HepG2 (cell line): ENCODE data around the gene UBTF. TPM values are rescaled to one million over a fixed set of nuclear protein-coding genes. Genes with fewer than 3 reads are reported as not detected.
A peak's percentile ranks its signal among the peaks of the same experiment; 100 is the strongest.

Experiments used
- ARNTL ChIP-seq: sonication (generic); formaldehyde crosslinking; IDR thresholded peaks from 2 replicates; pipeline ENCODE4 v1.4.0; 2020; ENCODE audit warnings: mild to moderate bottlenecking, missing genetic modification reagents
- CHCHD3 ChIP-seq: sonication (generic); formaldehyde crosslinking; IDR thresholded peaks from 2 replicates; pipeline ENCODE4 v1.8.0; 2022; ENCODE audit warnings: mild to moderate bottlenecking, missing genetic modification reagents, moderate library complexity
- FOXA3 ChIP-seq: IDR thresholded peaks from 2 replicates; pipeline ENCODE4 v1.6.1; 2016; ENCODE audit warnings: missing genetic modification reagents, missing compliant biosample characterization
- GATAD2A ChIP-seq: IDR thresholded peaks from 2 replicates; pipeline ENCODE4 v1.6.1; 2016
- HNRNPK ChIP-seq: fragments of 200-400 bp; formaldehyde crosslinking; IDR thresholded peaks from 2 replicates; pipeline ENCODE4 v1.6.1; 2018; ENCODE audit warnings: low read length, low read depth, moderate library complexity, mild to moderate bottlenecking; ENCODE audit not compliant: poor library complexity, severe bottlenecking
- HNRNPL ChIP-seq: fragments of 200-400 bp; formaldehyde crosslinking; IDR thresholded peaks from 2 replicates; pipeline ENCODE4 v1.6.1; 2017; ENCODE audit warnings: mild to moderate bottlenecking, low read depth, low read length
- HNRNPLL ChIP-seq: fragments of 200-400 bp; formaldehyde crosslinking; IDR thresholded peaks from 2 replicates; pipeline ENCODE4 v1.6.1; 2017; ENCODE audit warnings: mild to moderate bottlenecking, low read depth, low read length; ENCODE audit not compliant: poor library complexity, severe bottlenecking
- HOXA5 ChIP-seq: sonication (generic); formaldehyde crosslinking; IDR thresholded peaks from 2 replicates; pipeline ENCODE4 v1.4.0; 2020; ENCODE audit warnings: missing genetic modification reagents
- KAT8 ChIP-seq: IDR thresholded peaks from 2 replicates; pipeline ENCODE4 v1.6.1; 2016; ENCODE audit warnings: missing genetic modification reagents, missing compliant biosample characterization
- KDM2A ChIP-seq: sonication (generic); formaldehyde crosslinking; IDR thresholded peaks from 2 replicates; pipeline ENCODE4 v1.4.0; 2020; ENCODE audit warnings: low read depth, missing genetic modification reagents, borderline replicate concordance
- MXI1 ChIP-seq: IDR thresholded peaks from 3 replicates; pipeline ENCODE4 v1.6.1; 2012; ENCODE audit warnings: low read depth, low read length, inconsistent platforms, borderline replicate concordance
- NONO ChIP-seq, 2 experiments: fragments of 450-650 bp in 1 of 2; sonication (generic) in 1 of 2; formaldehyde crosslinking in 1 of 2; IDR thresholded peaks in 1 of 2; conservative IDR thresholded peaks in 1 of 2; 2 replicates each; pipeline versions ENCODE4 v1.6.1 to v1.8.0; 2017 to 2022; ENCODE audit warnings: mild to moderate bottlenecking in 1 of 2, missing genetic modification reagents in 1 of 2, moderate library complexity in 1 of 2
- U2AF2 ChIP-seq: fragments of 200-400 bp; formaldehyde crosslinking; IDR thresholded peaks from 2 replicates; pipeline ENCODE4 v1.6.1; 2017; ENCODE audit warnings: low read depth, mild to moderate bottlenecking, low read length
- YY1 ChIP-seq: IDR thresholded peaks from 2 replicates; pipeline ENCODE4 v1.6.1; 2011; ENCODE audit warnings: low read length, low read depth, moderate library complexity, mild to moderate bottlenecking; ENCODE audit not compliant: insufficient read depth, insufficient replicate concordance
- ZBTB26 ChIP-seq: IDR thresholded peaks from 2 replicates; pipeline ENCODE4 v1.6.1; 2016; ENCODE audit warnings: missing compliant biosample characterization, missing genetic modification reagents, borderline replicate concordance
- ZFP37 ChIP-seq: sonication (generic); formaldehyde crosslinking; IDR thresholded peaks from 2 replicates; pipeline ENCODE4 v1.4.0; 2020; ENCODE audit warnings: missing genetic modification reagents, borderline replicate concordance
- ZNF337 ChIP-seq: sonication (generic); formaldehyde crosslinking; IDR thresholded peaks from 2 replicates; pipeline ENCODE4 v1.5.1; 2020; ENCODE audit warnings: missing genetic modification reagents, low read depth, mild to moderate bottlenecking, borderline replicate concordance
- ZNF746 ChIP-seq: sonication (generic); formaldehyde crosslinking; IDR thresholded peaks from 2 replicates; pipeline ENCODE4 v1.8.0; 2022; ENCODE audit warnings: mild to moderate bottlenecking, missing genetic modification reagents
- ZNF775 ChIP-seq: sonication (generic); formaldehyde crosslinking; IDR thresholded peaks from 2 replicates; pipeline ENCODE4 v1.4.0; 2020; ENCODE audit warnings: missing genetic modification reagents, mild to moderate bottlenecking, moderate library complexity, borderline replicate concordance
- polyA plus RNA-seq, 8 experiments: library from polyadenylated mRNA; depleted of rRNA in 3 of 8; stranded (reverse) in 7 of 8; unstranded in 1 of 8; fragments of >200 nt; fragmentation: Illumina TruSeq in 4 of 8; extraction: Trizol in 4 of 8; gene quantifications; 2 replicates each; pipeline versions ENCODE4 v1.2.1 to v1.2.3, GENCODE V29; 2011 to 2016; ENCODE audit warnings: low read depth in 4 of 8, missing spikeins in 1 of 8, mixed read lengths in 1 of 8; ENCODE audit not compliant: insufficient read depth in 1 of 8
- total RNA-seq, 5 experiments: library from RNA; depleted of rRNA; stranded (reverse); fragments of >200 nt; fragmentation: Illumina TruSeq; extraction: Trizol; gene quantifications; 2 replicates each; pipeline ENCODE4 v1.2.3, GENCODE V29; 2016; ENCODE audit warnings: low read depth in 1 of 5
- TF ChIP-seq, protein P1 (sequence below): sonication (generic); formaldehyde crosslinking; IDR thresholded peaks from 2 replicates; pipeline ENCODE4 v1.4.0; 2020; ENCODE audit warnings: missing genetic modification reagents, borderline replicate concordance
- TF ChIP-seq, protein P2 (sequence below): sonication (generic); formaldehyde crosslinking; IDR thresholded peaks from 2 replicates; pipeline ENCODE4 v1.5.1; 2020; ENCODE audit warnings: mild to moderate bottlenecking, missing genetic modification reagents, moderate library complexity
- TF ChIP-seq, protein P3 (sequence below): sonication (generic); IDR thresholded peaks from 2 replicates; pipeline ENCODE4 v1.6.1; 2016; ENCODE audit warnings: low read depth, borderline replicate concordance
- TF ChIP-seq, protein P4 (sequence below): sonication (generic); formaldehyde crosslinking; IDR thresholded peaks from 2 replicates; pipeline ENCODE4 v1.4.0; 2020; ENCODE audit warnings: missing genetic modification reagents

The UBTF gene
- total and polyA plus RNA-seq, 2 of the 13 experiments (the other 11 are each of a cell fraction or from before 2014, with no cell fraction given): 15.2 to 60.9 TPM

- TF ChIP-seq HNRNPLL (peak; percentile 54), CHCHD3 (CRISPR knock-in tag) (0 out of 2 replicates have a peak, but pooled peaks have one; percentile 49), GATAD2A (peak; percentile 42; the same call in 1 of the 2 replicates), MXI1 (peak; percentile 71; the same call in 1 of the 3 replicates), HNRNPK (peak; percentile 89), ZNF746 (peak; percentile 88; the same call in 1 of the 2 replicates), ZFP37 (CRISPR knock-in tag) (no peak), FOXA3 (CRISPR knock-in tag) (peak; percentile 31), ZNF337 (CRISPR knock-in tag) (peak; percentile 36; the same call in 1 of the 2 replicates), ZBTB26 (0 out of 2 replicates have a peak, but pooled peaks have one; percentile 2), ZNF775 (CRISPR knock-in tag) (0 out of 2 replicates have a peak, but pooled peaks have one; percentile 68), HNRNPL (no peak), YY1 (peak; percentile 48), NONO (IDR thresholded peaks at IDR 0.05) (no peak), NONO (CRISPR knock-in tag; conservative IDR thresholded peaks at IDR 0.05) (peak; percentile 35; the same call in 1 of the 2 replicates), KAT8 (peak; percentile 74), ARNTL (CRISPR knock-in tag) (peak; percentile 76; the same call in 1 of the 2 replicates), KDM2A (CRISPR knock-in tag) (peak; percentile 66; the same call in 1 of the 2 replicates), HOXA5 (CRISPR knock-in tag) (no peak), U2AF2 (no peak)
- TF ChIP-seq, protein P1, sequence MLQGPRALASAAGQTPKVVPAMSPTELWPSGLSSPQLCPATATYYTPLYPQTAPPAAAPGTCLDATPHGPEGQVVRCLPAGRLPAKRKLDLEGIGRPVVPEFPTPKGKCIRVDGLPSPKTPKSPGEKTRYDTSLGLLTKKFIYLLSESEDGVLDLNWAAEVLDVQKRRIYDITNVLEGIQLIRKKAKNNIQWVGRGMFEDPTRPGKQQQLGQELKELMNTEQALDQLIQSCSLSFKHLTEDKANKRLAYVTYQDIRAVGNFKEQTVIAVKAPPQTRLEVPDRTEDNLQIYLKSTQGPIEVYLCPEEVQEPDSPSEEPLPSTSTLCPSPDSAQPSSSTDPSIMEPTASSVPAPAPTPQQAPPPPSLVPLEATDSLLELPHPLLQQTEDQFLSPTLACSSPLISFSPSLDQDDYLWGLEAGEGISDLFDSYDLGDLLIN (CRISPR knock-in tag): no peak
- TF ChIP-seq, protein P2, sequence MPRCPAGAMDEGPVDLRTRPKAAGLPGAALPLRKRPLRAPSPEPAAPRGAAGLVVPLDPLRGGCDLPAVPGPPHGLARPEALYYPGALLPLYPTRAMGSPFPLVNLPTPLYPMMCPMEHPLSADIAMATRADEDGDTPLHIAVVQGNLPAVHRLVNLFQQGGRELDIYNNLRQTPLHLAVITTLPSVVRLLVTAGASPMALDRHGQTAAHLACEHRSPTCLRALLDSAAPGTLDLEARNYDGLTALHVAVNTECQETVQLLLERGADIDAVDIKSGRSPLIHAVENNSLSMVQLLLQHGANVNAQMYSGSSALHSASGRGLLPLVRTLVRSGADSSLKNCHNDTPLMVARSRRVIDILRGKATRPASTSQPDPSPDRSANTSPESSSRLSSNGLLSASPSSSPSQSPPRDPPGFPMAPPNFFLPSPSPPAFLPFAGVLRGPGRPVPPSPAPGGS (CRISPR knock-in tag): 0 out of 2 replicates have a peak, but pooled peaks have one; percentile 9
- TF ChIP-seq, protein P3, sequence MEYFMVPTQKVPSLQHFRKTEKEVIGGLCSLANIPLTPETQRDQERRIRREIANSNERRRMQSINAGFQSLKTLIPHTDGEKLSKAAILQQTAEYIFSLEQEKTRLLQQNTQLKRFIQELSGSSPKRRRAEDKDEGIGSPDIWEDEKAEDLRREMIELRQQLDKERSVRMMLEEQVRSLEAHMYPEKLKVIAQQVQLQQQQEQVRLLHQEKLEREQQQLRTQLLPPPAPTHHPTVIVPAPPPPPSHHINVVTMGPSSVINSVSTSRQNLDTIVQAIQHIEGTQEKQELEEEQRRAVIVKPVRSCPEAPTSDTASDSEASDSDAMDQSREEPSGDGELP: peak; percentile 7; the same call in 1 of the 2 replicates
- TF ChIP-seq, protein P4, sequence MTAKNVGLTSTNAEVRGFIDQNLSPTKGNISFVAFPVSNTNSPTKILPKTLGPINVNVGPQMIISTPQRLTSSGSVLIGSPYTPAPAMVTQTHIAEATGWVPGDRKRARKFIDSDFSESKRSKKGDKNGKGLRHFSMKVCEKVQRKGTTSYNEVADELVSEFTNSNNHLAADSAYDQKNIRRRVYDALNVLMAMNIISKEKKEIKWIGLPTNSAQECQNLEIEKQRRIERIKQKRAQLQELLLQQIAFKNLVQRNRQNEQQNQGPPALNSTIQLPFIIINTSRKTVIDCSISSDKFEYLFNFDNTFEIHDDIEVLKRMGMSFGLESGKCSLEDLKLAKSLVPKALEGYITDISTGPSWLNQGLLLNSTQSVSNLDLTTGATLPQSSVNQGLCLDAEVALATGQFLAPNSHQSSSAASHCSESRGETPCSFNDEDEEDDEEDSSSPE: peak; percentile 66
Observed at GRCh38 chr17:44218344-44219107, 949 bp downstream of the UBTF start (continued).
